GM10266 (cell line): ENCODE data around the gene TTC16.

Experiments used
- DNase-seq: peaks from one replicate; pipeline ENCODE4 v3.0.0; 2012; ENCODE audit errors: extremely low spot score
- TF ChIP-seq, protein P1 (sequence below): IDR thresholded peaks from 2 replicates; pipeline ENCODE4 v1.5.1; 2012; ENCODE audit warnings: mild to moderate bottlenecking, low read depth; ENCODE audit not compliant: control insufficient read depth, insufficient read depth; ENCODE audit errors: missing control alignments

The TTC16 gene

GRCh38 chr9:127690735-127691134, 25.1 kb upstream of the TTC16 start:
- TF ChIP-seq, protein P1, sequence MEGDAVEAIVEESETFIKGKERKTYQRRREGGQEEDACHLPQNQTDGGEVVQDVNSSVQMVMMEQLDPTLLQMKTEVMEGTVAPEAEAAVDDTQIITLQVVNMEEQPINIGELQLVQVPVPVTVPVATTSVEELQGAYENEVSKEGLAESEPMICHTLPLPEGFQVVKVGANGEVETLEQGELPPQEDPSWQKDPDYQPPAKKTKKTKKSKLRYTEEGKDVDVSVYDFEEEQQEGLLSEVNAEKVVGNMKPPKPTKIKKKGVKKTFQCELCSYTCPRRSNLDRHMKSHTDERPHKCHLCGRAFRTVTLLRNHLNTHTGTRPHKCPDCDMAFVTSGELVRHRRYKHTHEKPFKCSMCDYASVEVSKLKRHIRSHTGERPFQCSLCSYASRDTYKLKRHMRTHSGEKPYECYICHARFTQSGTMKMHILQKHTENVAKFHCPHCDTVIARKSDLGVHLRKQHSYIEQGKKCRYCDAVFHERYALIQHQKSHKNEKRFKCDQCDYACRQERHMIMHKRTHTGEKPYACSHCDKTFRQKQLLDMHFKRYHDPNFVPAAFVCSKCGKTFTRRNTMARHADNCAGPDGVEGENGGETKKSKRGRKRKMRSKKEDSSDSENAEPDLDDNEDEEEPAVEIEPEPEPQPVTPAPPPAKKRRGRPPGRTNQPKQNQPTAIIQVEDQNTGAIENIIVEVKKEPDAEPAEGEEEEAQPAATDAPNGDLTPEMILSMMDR: no peak
- no peak for DNase-seq

GRCh38 chr9:127692071-127692470, 23.8 kb upstream of the TTC16 start:
- TF ChIP-seq, protein P1: no peak
- no peak for DNase-seq

DNA sequence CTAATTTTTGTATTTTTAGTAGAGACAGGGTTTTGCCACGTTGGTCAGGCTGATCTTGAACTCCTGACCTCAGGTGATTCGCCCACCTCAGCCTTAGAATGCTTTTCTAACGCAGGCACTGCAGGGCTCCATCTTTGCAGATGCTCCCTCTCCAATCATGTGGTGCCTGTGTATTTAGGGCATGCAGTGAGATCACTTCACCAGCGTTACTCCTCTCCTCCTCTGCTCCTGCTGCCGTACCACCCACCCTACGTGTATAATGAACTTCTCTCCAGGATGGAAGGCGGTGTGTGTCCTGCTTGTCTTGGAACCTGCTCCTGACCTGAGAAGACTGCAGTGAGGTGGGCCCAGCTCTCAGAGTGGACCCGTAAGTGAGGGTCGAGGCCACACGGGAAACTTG, 22.7 kb upstream of the TTC16 start:
- no peak for DNase-seq
- TF ChIP-seq, protein P1: no peak

DNA sequence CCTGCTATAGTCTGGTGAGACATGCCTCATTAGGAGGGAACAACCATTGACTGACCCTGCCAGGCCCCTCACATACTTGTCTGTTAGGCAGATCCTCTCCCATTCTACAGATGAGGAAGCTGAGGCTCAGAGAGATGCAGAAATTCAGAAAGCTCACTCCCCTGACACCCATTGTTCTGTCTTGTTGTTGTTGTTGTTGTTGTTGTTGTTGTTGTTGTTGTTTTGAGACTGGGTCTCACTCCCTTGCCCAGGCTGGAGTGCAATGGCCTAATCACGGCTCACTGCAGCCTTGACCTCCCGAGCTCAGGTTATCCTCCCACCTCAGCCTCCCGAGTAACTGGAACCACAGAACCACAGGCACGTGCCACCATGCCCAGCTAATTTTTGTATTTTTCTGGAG, 22.2 kb upstream of the TTC16 start:
- TF ChIP-seq, protein P1: no peak
- DNase-seq: no peak

- TF ChIP-seq, protein P1: no peak
- no peak for DNase-seq
These were observed 20.8 kb upstream of the TTC16 start for GRCh38 chr9:127694890-127695720.

DNA sequence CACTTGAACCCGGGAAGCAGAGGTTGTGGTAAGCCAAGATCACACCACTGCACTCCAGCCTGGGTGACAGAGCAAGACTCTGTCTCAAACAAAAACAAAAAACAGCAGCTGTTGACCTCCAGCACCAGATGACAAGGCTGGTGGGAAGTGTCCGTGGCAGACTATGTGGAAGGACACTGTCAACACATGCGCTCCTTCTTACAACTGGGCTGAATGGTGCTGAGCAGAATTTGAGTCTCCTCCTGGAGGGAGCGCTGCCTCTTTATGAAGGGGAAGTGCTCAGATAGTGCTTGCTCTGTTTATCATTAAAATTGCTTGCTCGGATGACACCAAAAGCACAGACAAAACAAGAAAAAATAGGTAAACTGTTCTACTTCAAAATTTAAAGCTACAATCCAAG, 18.3 kb upstream of the TTC16 start:
- DNase-seq: no peak
- TF ChIP-seq, protein P1: no peak

DNA sequence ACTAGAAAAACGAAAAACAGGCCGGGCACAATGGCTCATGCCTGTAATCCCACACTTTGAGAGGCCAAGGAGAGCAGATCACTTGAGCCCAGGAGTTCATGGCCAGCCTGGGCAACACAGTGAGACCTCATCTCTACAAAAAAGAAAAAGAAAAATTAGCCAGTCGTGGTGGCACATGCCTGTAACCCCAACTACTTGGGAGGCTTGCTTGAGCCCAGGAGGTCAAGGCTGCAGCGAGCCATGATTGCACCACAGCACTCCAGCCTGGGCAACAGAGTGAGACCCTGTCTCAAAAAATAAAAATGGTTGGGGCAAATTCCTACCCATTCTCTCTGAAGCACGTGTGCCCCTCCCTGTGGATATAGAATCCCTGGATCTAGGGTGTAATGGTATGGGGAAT, 17.5 kb upstream of the TTC16 start:
- TF ChIP-seq, protein P1: no peak
- no peak for DNase-seq
